H1 (cell line): ENCODE results near the gene ONECUT3. TPM values are rescaled to one million over a fixed set of nuclear protein-coding genes. Genes with fewer than 3 reads are reported as not detected.
A peak's percentile ranks its signal among the peaks of the same experiment; 100 is the strongest.

Source experiments
- CTCF ChIA-PET: fragments of 300-600 bp; sonication (Branson Sonifier 250); formaldehyde crosslinking; loops from one replicate; lab custom pipeline; 2021; ENCODE audit not compliant: partially characterized antibody; lab: Charles Lee
- POLR2A ChIA-PET: fragments of 300-600 bp; sonication (Branson Sonifier 250); formaldehyde crosslinking; loops from one replicate; lab custom pipeline; 2021; ENCODE audit warnings: inconsistent platforms; ENCODE audit not compliant: partially characterized antibody; lab: Charles Lee
- DNase-seq, 2 experiments: peaks; one replicate each; pipeline versions ENCODE4 v3.0.0 to v3.0.0-alpha.2; 2010 to 2022; ENCODE audit warnings: low spot score in 2 of 2, low read depth in 1 of 2, mixed read lengths in 1 of 2
- FAIRE-seq: peaks from 2 replicates; lab custom pipeline; 2011; peaks lifted over from hg19 to GRCh38; lab: Jason Lieb, UNC
- H2AFZ ChIP-seq: 2 replicates; pipeline ENCODE4 v1.8.1; 2012; ENCODE audit warnings: low read length, inconsistent platforms
- H2AK5ac ChIP-seq: 2 replicates; pipeline ENCODE4 v1.6.1; 2013; ENCODE audit warnings: low read depth, low read length
- H2BK120ac ChIP-seq: replicated peaks from 2 replicates; pipeline ENCODE3; 2013; ENCODE audit warnings: low read depth, low read length, inconsistent platforms
- H2BK12ac ChIP-seq: 2 replicates; pipeline ENCODE4 v1.6.1; 2013; ENCODE audit warnings: low read depth, low read length
- H2BK15ac ChIP-seq: 2 replicates; pipeline ENCODE4 v1.6.1; 2013; ENCODE audit warnings: low read length
- H2BK20ac ChIP-seq: 2 replicates; pipeline ENCODE4 v1.6.1; 2013; ENCODE audit warnings: low read length
- H2BK5ac ChIP-seq: 2 replicates; pipeline ENCODE4 v1.6.1; 2013; ENCODE audit warnings: low read depth, low read length
- H3K14ac ChIP-seq: 2 replicates; pipeline ENCODE4 v1.6.1; 2013; ENCODE audit warnings: inconsistent platforms; ENCODE audit not compliant: insufficient read length
- H3K18ac ChIP-seq: 2 replicates; pipeline ENCODE4 v1.6.1; 2013; ENCODE audit warnings: low read length; ENCODE audit errors: extremely low read depth
- H3K23ac ChIP-seq: 2 replicates; pipeline ENCODE4 v1.6.1; 2013; ENCODE audit warnings: inconsistent platforms; ENCODE audit not compliant: insufficient read length
- H3K23me2 ChIP-seq: 2 replicates; pipeline ENCODE4 v1.6.1; 2013; ENCODE audit warnings: low read depth, low read length
- H3K27ac ChIP-seq: 2 replicates; pipeline ENCODE4 v1.6.1; 2011; ENCODE audit warnings: low read depth, low read length, inconsistent platforms
- H3K27me3 ChIP-seq, 4 experiments: replicated peaks in 1 of 4; 1 replicate in 1 of 4; 2 replicates in 3 of 4; pipeline versions ENCODE4 v1.6.1 to v1.8.1; 2011 to 2013; ENCODE audit warnings: low read length in 3 of 4, mild to moderate bottlenecking in 3 of 4, inconsistent platforms in 2 of 4, mixed read lengths in 2 of 4, moderate library complexity in 1 of 4; ENCODE audit not compliant: control insufficient read depth in 3 of 4, insufficient read depth in 3 of 4; ENCODE audit errors: extremely low read depth in 1 of 4
- H3K36me3 ChIP-seq, 4 experiments: 2 replicates each; pipeline versions ENCODE4 v1.6.1 to v1.8.1; 2011 to 2013; ENCODE audit warnings: mild to moderate bottlenecking in 4 of 4, low read length in 3 of 4, moderate library complexity in 2 of 4, control low read depth in 1 of 4, inconsistent platforms in 1 of 4; ENCODE audit not compliant: insufficient read depth in 4 of 4, control insufficient read depth in 2 of 4
- H3K4ac ChIP-seq: replicated peaks from 2 replicates; pipeline ENCODE3; 2013; ENCODE audit warnings: low read length, low read depth, mixed read lengths, inconsistent platforms; ENCODE audit not compliant: insufficient read length
- H3K4me1 ChIP-seq, 4 experiments: replicated peaks in 1 of 4; 1 replicate in 1 of 4; 2 replicates in 3 of 4; pipeline versions ENCODE4 v1.6.1 to v1.8.1; 2011 to 2013; ENCODE audit warnings: low read length in 3 of 4, inconsistent platforms in 2 of 4, mixed read lengths in 1 of 4; ENCODE audit not compliant: insufficient read depth in 4 of 4, control insufficient read depth in 3 of 4
- H3K4me2 ChIP-seq, 2 experiments: 2 replicates each; pipeline versions ENCODE4 v1.6.1 to v1.8.1; 2011 to 2013; ENCODE audit warnings: low read depth in 2 of 2, low read length in 2 of 2, control low read depth in 1 of 2, inconsistent platforms in 1 of 2, mild to moderate bottlenecking in 1 of 2; ENCODE audit not compliant: insufficient read depth in 1 of 2
- H3K4me3 ChIP-seq, 4 experiments: fragments of 200-600, 300-600 bp in 1 of 4; sonication (generic), shearing (Covaris generic), sonication (Bioruptor Twin) in 1 of 4; 2 replicates each; pipeline versions ENCODE4 v1.5.1 to v1.8.1; 2011 to 2016; ENCODE audit warnings: low read length in 4 of 4, low read depth in 3 of 4, control low read depth in 2 of 4, inconsistent platforms in 2 of 4, mild to moderate bottlenecking in 2 of 4, mixed read lengths in 1 of 4, moderate library complexity in 1 of 4; ENCODE audit not compliant: insufficient read depth in 2 of 4; ENCODE audit errors: extremely low read depth in 1 of 4
- H3K56ac ChIP-seq: replicated peaks from 2 replicates; pipeline ENCODE3; 2013; ENCODE audit warnings: low read depth, mild to moderate bottlenecking, mixed read lengths, low read length, inconsistent platforms; ENCODE audit not compliant: insufficient read length
- H3K79me1 ChIP-seq: 2 replicates; pipeline ENCODE4 v1.6.1; 2013; ENCODE audit warnings: low read depth, low read length, control low read depth
- H3K79me2 ChIP-seq, 2 experiments: 2 replicates each; pipeline versions ENCODE4 v1.6.1 to v1.8.1; 2012 to 2013; ENCODE audit warnings: low read length in 2 of 2, mild to moderate bottlenecking in 2 of 2, inconsistent platforms in 1 of 2; ENCODE audit not compliant: insufficient read depth in 2 of 2, control insufficient read depth in 1 of 2
- H3K9ac ChIP-seq, 4 experiments: replicated peaks in 1 of 4; 1 replicate in 1 of 4; 2 replicates in 3 of 4; pipeline versions ENCODE4 v1.6.1 to v1.8.1; 2011 to 2013; ENCODE audit warnings: low read depth in 3 of 4, low read length in 3 of 4, control low read depth in 2 of 4, mild to moderate bottlenecking in 2 of 4, moderate library complexity in 2 of 4, inconsistent platforms in 1 of 4; ENCODE audit errors: extremely low read depth in 1 of 4
- H3K9me3 ChIP-seq, 2 experiments: 2 replicates each; pipeline versions ENCODE4 v1.6.1 to v1.8.1; 2012 to 2013; ENCODE audit warnings: mild to moderate bottlenecking in 2 of 2, moderate library complexity in 2 of 2, control low read depth in 1 of 2, inconsistent platforms in 1 of 2, low read depth in 1 of 2, low read length in 1 of 2, mixed read lengths in 1 of 2; ENCODE audit not compliant: insufficient read depth in 2 of 2
- H4K20me1 ChIP-seq, 2 experiments: replicated peaks in 1 of 2; 2 replicates each; pipeline versions ENCODE3 to v1.8.1; 2011 to 2013; ENCODE audit warnings: inconsistent platforms in 2 of 2, low read length in 2 of 2, mild to moderate bottlenecking in 1 of 2; ENCODE audit not compliant: insufficient read depth in 2 of 2, control insufficient read depth in 1 of 2
- H4K5ac ChIP-seq: 2 replicates; pipeline ENCODE4 v1.6.1; 2013; ENCODE audit warnings: low read length, low read depth, mixed read lengths, inconsistent platforms; ENCODE audit not compliant: insufficient read length
- H4K8ac ChIP-seq: 2 replicates; pipeline ENCODE4 v1.8.0; 2013; ENCODE audit warnings: mild to moderate bottlenecking, moderate library complexity, low read length, inconsistent platforms; ENCODE audit not compliant: insufficient read depth; ENCODE audit errors: extremely low read depth
- H4K91ac ChIP-seq: replicated peaks from 2 replicates; pipeline ENCODE3; 2013; ENCODE audit warnings: low read length, mixed read lengths, inconsistent platforms; ENCODE audit not compliant: insufficient read length
- CBX5 ChIP-seq: fragments of 300-800, 300-1000 bp; sonication (generic); IDR thresholded peaks from 2 replicates; pipeline ENCODE4 v1.7.1; 2016; ENCODE audit warnings: antibody characterized with exemption, low read length, low read depth
- CTBP2 ChIP-seq: IDR thresholded peaks from 2 replicates; pipeline ENCODE4 v1.7.0; 2011; ENCODE audit warnings: borderline replicate concordance, mild to moderate bottlenecking, moderate library complexity, mixed read lengths, low read length; ENCODE audit not compliant: insufficient read depth, insufficient read length
- CTCF ChIP-seq, 3 experiments: IDR thresholded peaks; 1 replicate in 2 of 3; 2 replicates in 1 of 3; pipeline versions ENCODE4 v1.5.1 to v1.6.1; 2011; ENCODE audit warnings: low read length in 3 of 3, mild to moderate bottlenecking in 3 of 3, inconsistent platforms in 2 of 3, low read depth in 1 of 3, moderate library complexity in 1 of 3; ENCODE audit not compliant: insufficient read depth in 1 of 3; ENCODE audit errors: control extremely low read depth in 1 of 3
- EZH2 ChIP-seq: fragments of 200-600 bp; sonication (generic); IDR thresholded peaks from 2 replicates; pipeline ENCODE4 v1.7.1; 2012; ENCODE audit warnings: low read depth, mild to moderate bottlenecking, moderate library complexity, low read length, inconsistent platforms; ENCODE audit not compliant: severe bottlenecking
- POLR2A ChIP-seq, 2 experiments: IDR thresholded peaks; 1 replicate in 1 of 2; 2 replicates in 1 of 2; pipeline ENCODE4 v1.6.1; 2011; ENCODE audit warnings: low read depth in 2 of 2, low read length in 2 of 2, mild to moderate bottlenecking in 2 of 2; ENCODE audit errors: control extremely low read depth in 1 of 2
- POU5F1 ChIP-seq: IDR thresholded peaks from 2 replicates; pipeline ENCODE4 v1.6.1; 2011; ENCODE audit warnings: low read depth, mild to moderate bottlenecking, low read length, moderate library complexity
- RNF2 ChIP-seq: fragments of 200-900, 300-1000 bp; sonication (generic); IDR thresholded peaks from 2 replicates; pipeline ENCODE4 v1.7.1; 2016; ENCODE audit warnings: borderline replicate concordance, low read depth, mild to moderate bottlenecking, antibody characterized with exemption, low read length; ENCODE audit not compliant: poor library complexity, severe bottlenecking; ENCODE audit errors: missing control alignments
- SIX5 ChIP-seq: IDR thresholded peaks from 2 replicates; pipeline ENCODE4 v1.6.1; 2011; ENCODE audit warnings: mild to moderate bottlenecking, low read depth, low read length
- SUZ12 ChIP-seq: fragments of 200-600 bp; sonication (generic); IDR thresholded peaks from 2 replicates; pipeline ENCODE4 v1.6.1; 2012; ENCODE audit warnings: mild to moderate bottlenecking, inconsistent platforms, low read length, moderate library complexity, mixed read lengths
- WGBS, 2 experiments: shearing (Covaris generic) in 1 of 2; methylation state at CpG; one replicate each; pipeline versions ENCODE4 v1.1.6 to v1.1.7; 2013 to 2015; ENCODE audit warnings: low lambda C conversion rate in 2 of 2, mixed read lengths in 2 of 2, inconsistent platforms in 1 of 2, low coverage in 1 of 2, missing lambda C conversion rate in 1 of 2; ENCODE audit not compliant: insufficient replicate concordance in 2 of 2, insufficient coverage in 1 of 2, insufficient read length in 1 of 2; ENCODE audit errors: extremely low coverage in 1 of 2, missing lambda C conversion rate in 1 of 2; 5-methylcytosine and 5-hydroxymethylcytosine counted together
- polyA plus RNA-seq, 7 experiments: library from polyadenylated mRNA; depleted of rRNA in 3 of 7; stranded (reverse) in 5 of 7; unstranded in 2 of 7; fragments of >200 nt in 5 of 7; fragments of 200-250 nt in 2 of 7; gene quantifications; 1 replicate in 5 of 7; 2 replicates in 1 of 7; 4 replicates in 1 of 7; pipeline versions ENCODE4 v1.2.1 to v1.2.3, GENCODE V29; 2011 to 2013; ENCODE audit warnings: missing spikeins in 2 of 7, mixed read lengths in 2 of 7
- total RNA-seq: library from RNA; stranded (reverse); fragmentation: NEBNext Ultra II Directional; extraction: Animal tissue kit (Norgen Biotek cat#: 25700); gene quantifications from 2 replicates; pipeline ENCODE4 v1.2.1, GENCODE V29; 2021

The ONECUT3 gene
- total and polyA plus RNA-seq, 2 of the 8 experiments (the other 6 are each of a cell fraction or from before 2014, with no cell fraction given) = not detected

- Histone ChIP-seq H3K36me3 (peaks cover 0 to 3% (median 0%) of the 10 kb centered on the region in 4 experiments; a peak in 1 of 8 replicates), H2BK120ac (no peak overlapping the region), H2BK5ac (no peak overlapping the region), H3K9me3 (peaks cover 3 to 16% of the 10 kb centered on the region in 2 experiments; a peak in 3 of 4 replicates), H2BK12ac (0 out of 2 replicates have a peak overlapping the region, but pooled peaks have one; percentile 45), H3K14ac (no peak overlapping the region), H3K4me1 (peaks cover 0 to 5% (median 2%) of the 10 kb centered on the region in 4 experiments; a peak in 3 of 7 replicates), H3K9ac (no peak overlapping the region), H2AFZ (no peak overlapping the region), H3K23ac (no peak overlapping the region), H2BK15ac (no peak overlapping the region; the same call in 1 of the 2 replicates), H3K79me1 (no peaks in the 10 kb centered on the region), H3K4me2 (peak overlapping the region; percentile 1 to 69; a peak in 2 of 4 replicates), H3K27ac (no peak overlapping the region), H4K20me1 (peaks cover 0 to 2% of the 10 kb centered on the region in 2 experiments), H3K79me2 (no peaks in the 10 kb centered on the region), H2BK20ac (no peak overlapping the region), H3K27me3 (peaks cover 25 to 73% (median 70%) of the 10 kb centered on the region in 4 experiments), H3K4me3 (peak overlapping the region in 3 of 4 experiments; percentile 10 to 56 (median 14); a peak in 4 of 8 replicates), H3K23me2 (peaks cover 4% of the 10 kb centered on the region; the same call in 1 of the 2 replicates), H3K56ac (no peak overlapping the region), H4K91ac (no peak overlapping the region), H3K4ac (no peak overlapping the region), H2AK5ac (no peak overlapping the region), H3K18ac (no peak overlapping the region), H4K8ac (no peak overlapping the region), H4K5ac (no peak overlapping the region)
- 11% methylated on average over 16 of the region's 23 CpGs; no CpG with 5 or more reads in 1 of the 2 experiments for WGBS, 2 experiments
- no peak for FAIRE-seq
- ChIA-PET POLR2A (interaction anchor here (0.8 to 1.5 kb wide), 4 partner anchors 11 to 30 kb away, joined by 3 to 4 read pairs (median 3); no protein-coding TSS in a partner anchor), CTCF (interaction anchor here (0.7 to 4.9 kb wide), 7 partner anchors 8 to 50 kb away, joined by 3 to 45 read pairs (median 4); no protein-coding TSS in a partner anchor)
- DNase-seq = peak in 1 of 2 experiments; percentile 55
- TF ChIP-seq POU5F1 (no peak), CTBP2 (peak; percentile 85), CTCF (IDR thresholded peaks at IDR 0.05; ENCODE audit: control extremely low read depth in 1 of 3, insufficient read depth in 1 of 3, low read depth in 1 of 3, low read length in 3 of 3) (no peak), SUZ12 (peak; percentile 77; the same call in 1 of the 2 replicates), POLR2A (IDR thresholded peaks at IDR 0.05; ENCODE audit: control extremely low read depth in 1 of 2, low read depth in 2 of 2, low read length in 2 of 2) (no peak), RNF2 (peak; percentile 17), CBX5 (no peak), EZH2 (peak; percentile 83), SIX5 (no peak)
These were observed 23.4 kb downstream of the ONECUT3 start for GRCh38 chr19:1776606-1777147.
